Memory B cell (primary cell): ENCODE results near the gene DNM2.
"Not testable (repeated sequence)": the region's sequence is repeated elsewhere in the genome, so short reads cannot be mapped to it uniquely, and the experiment has no call there.

Experiments used
- ATAC-seq: fragments of 150-1000 bp; cut with Tn5 transposase; 2 replicates; pipeline ENCODE4 v1.10.0; 2021; ENCODE audit warnings: low read depth, mild to moderate bottlenecking, moderate library complexity
- DNase-seq, 2 donors: peaks; one replicate each; pipeline ENCODE4 v3.0.0; 2022; ENCODE audit warnings: low spot score in 2 of 2
- H3K27ac Mint-ChIP-seq: one replicate; pipeline ENCODE4 v1.8.0; 2022; ENCODE audit warnings: mild to moderate bottlenecking, moderate library complexity, mixed read lengths
- H3K27me3 Mint-ChIP-seq: one replicate; pipeline ENCODE4 v1.8.0; 2022; ENCODE audit warnings: mixed read lengths
- H3K36me3 Mint-ChIP-seq: one replicate; pipeline ENCODE4 v1.8.0; 2022; ENCODE audit warnings: mild to moderate bottlenecking, mixed read lengths
- H3K4me1 Mint-ChIP-seq: one replicate; pipeline ENCODE4 v1.8.0; 2022; ENCODE audit warnings: mixed read lengths
- H3K4me3 Mint-ChIP-seq: one replicate; pipeline ENCODE4 v1.8.0; 2022; ENCODE audit warnings: mild to moderate bottlenecking, moderate library complexity, mixed read lengths
- H3K9me3 Mint-ChIP-seq: one replicate; pipeline ENCODE4 v1.8.0; 2022; ENCODE audit warnings: mixed read lengths

Gene DNM2

GRCh38 chr19:10871711-10872545 lies 154.0 kb downstream of the DNM2 start:
- H3K9me3 Mint-ChIP-seq, result no peaks in the 10 kb centered on the region

GRCh38 chr19:10872546-10873107 lies 154.7 kb downstream of the DNM2 start:
- peaks cover 32% of the 10 kb centered on the region for H3K4me1 Mint-ChIP-seq
- no peaks in the 10 kb centered on the region for H3K27me3 Mint-ChIP-seq
- H3K9me3 Mint-ChIP-seq, result no peaks in the 10 kb centered on the region
- peak overlapping the region; percentile 61 for H3K27ac Mint-ChIP-seq
- ATAC-seq, result no peak
- peaks cover 1% of the 10 kb centered on the region for H3K36me3 Mint-ChIP-seq
- peak overlapping the region; percentile 84 for H3K4me3 Mint-ChIP-seq
- DNase-seq, result no peak

More at GRCh38 chr19:10871711-10872545, 154.0 kb downstream of the DNM2 start:
- Mint-ChIP-seq H3K4me3 (peak overlapping the region; percentile 84), H3K27me3 (no peaks in the 10 kb centered on the region), H3K4me1 (peaks cover 31% of the 10 kb centered on the region), H3K27ac (peak overlapping the region; percentile 61), H3K36me3 (peaks cover 1% of the 10 kb centered on the region)
- ATAC-seq (no peak), DNase-seq (peak; percentile 30 to 59)

- Mint-ChIP-seq H3K4me3 (peak overlapping the region; percentile 61), H3K9me3 (no peaks in the 10 kb centered on the region), H3K36me3 (peaks cover 1% of the 10 kb centered on the region), H3K4me1 (peaks cover 32% of the 10 kb centered on the region), H3K27ac (no peak overlapping the region), H3K27me3 (no peaks in the 10 kb centered on the region)
- DNase-seq (no peak), ATAC-seq (no peak)
Measured at GRCh38 chr19:10874024-10874423, 156.1 kb downstream of the DNM2 start.

GRCh38 chr19:10876459-10877240 lies 158.8 kb downstream of the DNM2 start:
- H3K27me3 Mint-ChIP-seq, result no peaks in the 10 kb centered on the region
- ATAC-seq, result peak; percentile 50
- DNase-seq, result no peak
- H3K4me1 Mint-ChIP-seq, result peaks cover 31% of the 10 kb centered on the region
- H3K27ac Mint-ChIP-seq, result peak overlapping the region; percentile 59
- no peaks in the 10 kb centered on the region for H3K9me3 Mint-ChIP-seq
- H3K36me3 Mint-ChIP-seq, result peaks cover 3% of the 10 kb centered on the region
- peak overlapping the region; percentile 14 for H3K4me3 Mint-ChIP-seq

GRCh38 chr19:10877608-10878007 lies 159.7 kb downstream of the DNM2 start:
- ATAC-seq, H3K36me3 Mint-ChIP-seq, H3K9me3 Mint-ChIP-seq, DNase-seq, H3K27me3 Mint-ChIP-seq: not testable (repeated sequence)
- Mint-ChIP-seq H3K27ac (peak overlapping the region; percentile 80), H3K4me1 (peaks cover 25% of the 10 kb centered on the region), H3K4me3 (peak overlapping the region; percentile 69)

- Mint-ChIP-seq H3K36me3 (peaks cover 2% of the 10 kb centered on the region), H3K27me3 (no peaks in the 10 kb centered on the region), H3K4me3 (peak overlapping the region; percentile 69), H3K9me3 (no peaks in the 10 kb centered on the region), H3K4me1 (peaks cover 21% of the 10 kb centered on the region), H3K27ac (peak overlapping the region; percentile 80)
- DNase-seq, result no peak
- ATAC-seq, result peak; percentile 44
Measured at GRCh38 chr19:10878253-10878652, 160.4 kb downstream of the DNM2 start.
